ENCODE data around the gene PLAAT2.

GRCh38 chr11:63612181-63612580, 49.0 kb upstream of the PLAAT2 start:
- TF ChIP-seq POLR2A (IDR thresholded peaks at IDR 0.05) (no peak), CTCF (IDR thresholded peaks at IDR 0.05) (no peak)

All from uterus (tissue), 2 donors.